Activated CD8-positive, alpha-beta T cell treated with anti-CD3 and anti-CD28 coated beads for 36 hours (primary cell): Measurements from ENCODE around the gene B9D2. TPM values are rescaled to one million over a fixed set of nuclear protein-coding genes. Genes with fewer than 3 reads are reported as not detected.
A peak's percentile ranks its signal among the peaks of the same experiment; 100 is the strongest.

Experiments
- ATAC-seq: fragments of 200-7000 bp; cut with Tn5 transposase; one replicate; pipeline ENCODE4 v1.10.0; 2021; ENCODE audit warnings: mild to moderate bottlenecking, moderate library complexity
- CTCF ChIA-PET: fragments of 350-600 bp; sonication (Branson Sonifier 250); formaldehyde crosslinking; loops from one replicate; lab custom pipeline; 2021; ENCODE audit warnings: antibody characterized with exemption; lab: Charles Lee
- POLR2A ChIA-PET: fragments of 350-600 bp; sonication (Branson Sonifier 250); formaldehyde crosslinking; loops from one replicate; lab custom pipeline; 2021; ENCODE audit warnings: antibody characterized with exemption; lab: Charles Lee
- DNase-seq: peaks from one replicate; pipeline ENCODE4 v3.0.0-alpha.2; 2020
- H3K27ac Mint-ChIP-seq: one replicate; pipeline ENCODE4 v1.8.0; 2021; ENCODE audit warnings: mild to moderate bottlenecking, mixed read lengths
- H3K27me3 Mint-ChIP-seq: one replicate; pipeline ENCODE4 v1.8.0; 2021; ENCODE audit warnings: mixed read lengths
- H3K36me3 Mint-ChIP-seq: one replicate; pipeline ENCODE4 v1.8.0; 2021; ENCODE audit warnings: low read depth, mixed read lengths
- H3K4me1 Mint-ChIP-seq: one replicate; pipeline ENCODE4 v1.8.0; 2021; ENCODE audit warnings: low read depth, mixed read lengths
- H3K4me3 Mint-ChIP-seq: one replicate; pipeline ENCODE4 v1.8.0; 2021; ENCODE audit warnings: mild to moderate bottlenecking, moderate library complexity, mixed read lengths
- H3K9me3 Mint-ChIP-seq: one replicate; pipeline ENCODE4 v1.8.0; 2021; ENCODE audit warnings: mixed read lengths
- intact Hi-C: fragments of 100-400 bp; cut with micrococcal nuclease; formaldehyde crosslinking; loops from one replicate; pipeline ENCODE4 v1.10.0; 2022
- total RNA-seq, 2 experiments: library from RNA; stranded (reverse); gene quantifications; one replicate each; pipeline ENCODE4 v1.2.3, GENCODE V29; 2021
- TF ChIP-seq, protein P1 (sequence below): fragments of 200-600 bp; IDR thresholded peaks from one replicate; pipeline ENCODE4 v1.8.0; 2022; ENCODE audit warnings: antibody characterized with exemption, mild to moderate bottlenecking

B9D2 gene
- 1 to 10 TPM; 3.1 to 5.1 TPM for total RNA-seq

- ChIA-PET CTCF (interaction anchor here (0.8 to 2.4 kb wide), 13 partner anchors 9 to 233 kb away, joined by 3 to 19 read pairs (median 4); partner anchors contain the start of genes TGFB1 and TMEM91), POLR2A (interaction anchor here (1.0 to 4.2 kb wide), 8 partner anchors 9 to 101 kb away, joined by 3 to 30 read pairs (median 4); no protein-coding TSS in a partner anchor)
- no peaks in the 10 kb centered on the region for H3K27me3 Mint-ChIP-seq
- H3K4me3 Mint-ChIP-seq: peak within 1 kb of the TSS; percentile 96
- intact Hi-C loops: no loop called here
- H3K27ac Mint-ChIP-seq: peak within 1 kb of the TSS; percentile 99
- ATAC-seq (peak; percentile 96), DNase-seq (peak; percentile 99)
- H3K36me3 Mint-ChIP-seq: peaks cover 11% of the 10 kb centered on the region
- TF ChIP-seq, protein P1, sequence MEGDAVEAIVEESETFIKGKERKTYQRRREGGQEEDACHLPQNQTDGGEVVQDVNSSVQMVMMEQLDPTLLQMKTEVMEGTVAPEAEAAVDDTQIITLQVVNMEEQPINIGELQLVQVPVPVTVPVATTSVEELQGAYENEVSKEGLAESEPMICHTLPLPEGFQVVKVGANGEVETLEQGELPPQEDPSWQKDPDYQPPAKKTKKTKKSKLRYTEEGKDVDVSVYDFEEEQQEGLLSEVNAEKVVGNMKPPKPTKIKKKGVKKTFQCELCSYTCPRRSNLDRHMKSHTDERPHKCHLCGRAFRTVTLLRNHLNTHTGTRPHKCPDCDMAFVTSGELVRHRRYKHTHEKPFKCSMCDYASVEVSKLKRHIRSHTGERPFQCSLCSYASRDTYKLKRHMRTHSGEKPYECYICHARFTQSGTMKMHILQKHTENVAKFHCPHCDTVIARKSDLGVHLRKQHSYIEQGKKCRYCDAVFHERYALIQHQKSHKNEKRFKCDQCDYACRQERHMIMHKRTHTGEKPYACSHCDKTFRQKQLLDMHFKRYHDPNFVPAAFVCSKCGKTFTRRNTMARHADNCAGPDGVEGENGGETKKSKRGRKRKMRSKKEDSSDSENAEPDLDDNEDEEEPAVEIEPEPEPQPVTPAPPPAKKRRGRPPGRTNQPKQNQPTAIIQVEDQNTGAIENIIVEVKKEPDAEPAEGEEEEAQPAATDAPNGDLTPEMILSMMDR: no peak
- H3K9me3 Mint-ChIP-seq: no peaks in the 10 kb centered on the region
- H3K4me1 Mint-ChIP-seq: peaks cover 28% of the 10 kb centered on the region
Measured at GRCh38 chr19:41363753-41364523, at the start of gene B9D2. B9D2 (minus strand) TSS chr19:41364149; CDS start chr19:41363519, 630 bp downstream.

GRCh38 chr19:41412953-41413352, 49.0 kb upstream of the B9D2 start:
- ChIA-PET CTCF (no interaction called here), POLR2A (interaction anchor here (1.1 kb wide), 1 partner anchor 9 kb away, joined by 3 read pairs; no protein-coding TSS in a partner anchor)
- Mint-ChIP-seq H3K4me3 (no peak overlapping the region), H3K9me3 (no peaks in the 10 kb centered on the region), H3K4me1 (peaks cover 10% of the 10 kb centered on the region), H3K36me3 (peaks cover 11% of the 10 kb centered on the region), H3K27ac (no peak overlapping the region), H3K27me3 (no peaks in the 10 kb centered on the region)
- ATAC-seq: no peak
- DNase-seq: no peak
- intact Hi-C loops: no loop called here
- TF ChIP-seq, protein P1: no peak

DNA sequence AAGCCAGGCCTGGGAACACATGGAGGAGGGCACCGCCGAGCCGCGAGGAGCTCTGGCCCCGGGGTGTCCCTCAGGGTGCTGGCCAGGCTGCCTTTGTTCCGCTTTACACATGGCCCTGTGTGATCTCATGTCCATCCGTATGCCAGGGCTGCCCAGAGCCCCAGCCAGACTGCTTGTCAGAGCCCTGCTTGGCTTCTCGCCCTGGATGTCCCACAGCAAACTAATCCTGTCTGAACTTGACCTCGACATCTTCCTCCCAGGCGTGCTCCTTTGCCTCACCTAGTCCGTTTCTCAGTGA, 48.0 kb upstream of the B9D2 start:
- Mint-ChIP-seq H3K4me3 (no peak overlapping the region), H3K4me1 (peaks cover 12% of the 10 kb centered on the region), H3K27ac (no peak overlapping the region), H3K27me3 (no peaks in the 10 kb centered on the region), H3K9me3 (no peaks in the 10 kb centered on the region), H3K36me3 (peaks cover 13% of the 10 kb centered on the region)
- TF ChIP-seq, protein P1: no peak
- DNase-seq (no peak), ATAC-seq (no peak)
- ChIA-PET POLR2A (no interaction called here), CTCF (no interaction called here)
- intact Hi-C loops: no loop called here

DNA sequence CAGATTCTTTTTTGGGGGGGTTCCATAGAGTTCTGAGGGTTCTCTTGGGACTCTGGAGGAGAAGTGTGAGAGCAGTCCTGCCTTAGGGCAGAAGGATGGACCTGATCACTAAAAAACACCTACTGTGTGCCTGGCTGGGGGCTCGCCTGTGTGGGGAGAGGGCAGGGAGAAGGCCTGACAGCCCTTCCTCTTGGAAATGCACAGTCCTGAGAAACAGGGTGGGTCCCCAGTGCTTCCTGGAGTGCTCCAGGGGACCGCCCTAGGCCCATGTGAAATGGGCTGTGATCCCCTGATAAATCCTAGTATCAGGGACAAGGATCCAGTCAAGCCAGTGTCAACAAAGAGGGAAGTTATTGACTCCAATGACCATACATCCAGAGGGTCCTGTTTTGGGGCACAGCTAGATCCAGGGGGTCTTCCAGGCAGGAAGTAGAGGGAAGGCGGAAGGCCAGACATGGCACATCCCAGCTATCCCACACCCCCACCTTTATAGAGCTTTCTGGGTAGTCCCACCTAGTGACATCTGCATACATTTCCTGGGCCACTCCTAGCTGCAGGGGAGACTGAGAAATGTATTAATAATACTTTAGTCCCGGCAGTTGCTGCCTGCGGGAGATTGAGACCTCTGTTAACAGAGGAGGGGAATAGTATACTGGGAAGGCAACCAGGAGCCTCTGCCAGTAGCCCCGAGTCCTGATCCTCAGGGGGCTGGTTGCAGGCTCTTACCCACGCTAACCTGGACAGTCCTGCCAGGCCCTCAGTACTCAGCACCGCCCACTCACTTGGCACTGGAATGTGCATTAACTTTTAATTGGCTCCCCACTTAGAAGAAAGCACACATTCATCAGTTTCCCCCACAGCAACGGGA, 47.4 kb upstream of the B9D2 start:
- ATAC-seq: no peak
- ChIA-PET CTCF (no interaction called here), POLR2A (no interaction called here)
- Mint-ChIP-seq H3K27me3 (no peaks in the 10 kb centered on the region), H3K4me3 (no peak overlapping the region), H3K4me1 (peaks cover 12% of the 10 kb centered on the region), H3K9me3 (no peaks in the 10 kb centered on the region), H3K36me3 (peaks cover 12% of the 10 kb centered on the region), H3K27ac (no peak overlapping the region)
- TF ChIP-seq, protein P1: no peak
- intact Hi-C loops: no loop called here
- no peak for DNase-seq
